Transverse colon (tissue), 4 donors: ENCODE measurements around the gene PRIMPOL. TPM values are rescaled to one million over a fixed set of nuclear protein-coding genes. Genes with fewer than 3 reads are reported as not detected.
A peak's percentile ranks its signal among the peaks of the same experiment; 100 is the strongest.

Source experiments
- DNase-seq: peaks from one replicate; pipeline ENCODE4 v3.0.0-alpha.2; 2019
- H3K27ac ChIP-seq, 4 donors: fragments of 200-600 bp; sonication (generic); 2 replicates each; pipeline ENCODE4 v1.5.1; 2016 to 2018; ENCODE audit warnings: inconsistent platforms in 4 of 4
- H3K27me3 ChIP-seq: fragments of 200-600 bp; sonication (generic); 2 replicates; pipeline ENCODE4 v1.5.1; 2017; ENCODE audit warnings: inconsistent platforms
- H3K36me3 ChIP-seq, 4 donors: fragments of 200-600 bp; sonication (generic); 2 replicates each; pipeline ENCODE4 v1.5.1; 2017 to 2019; ENCODE audit warnings: inconsistent platforms in 4 of 4
- H3K4me1 ChIP-seq, 4 donors: fragments of 200-600 bp; sonication (generic); 2 replicates each; pipeline ENCODE4 v1.5.1; 2017 to 2020; ENCODE audit warnings: inconsistent platforms in 4 of 4
- H3K4me3 ChIP-seq, 4 donors: fragments of 200-600 bp; sonication (generic); 1 replicate in 1 of 4; 2 replicates in 3 of 4; pipeline versions ENCODE4 v1.5.1 to v1.6.1; 2017 to 2019; ENCODE audit warnings: inconsistent platforms in 4 of 4
- H3K9me3 ChIP-seq, 2 donors: fragments of 200-600 bp; sonication (generic); 2 replicates each; pipeline ENCODE4 v1.5.1; 2017 to 2019; ENCODE audit warnings: inconsistent platforms in 2 of 2
- EP300 ChIP-seq: sonication (generic); formaldehyde crosslinking; IDR thresholded peaks from one replicate; pipeline ENCODE4 v1.6.1; 2017; ENCODE audit warnings: antibody characterized with exemption, low read depth
- POLR2A ChIP-seq: fragments of 450-650 bp; IDR thresholded peaks from one replicate; pipeline ENCODE4 v1.6.1; 2016; ENCODE audit warnings: antibody characterized with exemption, mild to moderate bottlenecking, moderate library complexity
- POLR2AphosphoS5 ChIP-seq, 3 donors: sonication (generic); formaldehyde crosslinking; IDR thresholded peaks; one replicate each; pipeline ENCODE4 v1.6.1; 2016; ENCODE audit warnings: antibody characterized with exemption in 3 of 3
- WGBS, 2 donors: methylation state at CpG; one replicate each; pipeline ENCODE4 v1.1.5; 2018; ENCODE audit warnings: low coverage in 1 of 2; 5-methylcytosine and 5-hydroxymethylcytosine counted together
- in situ Hi-C, 4 donors: fragments of 200-750 bp; cut with MboI; loops; one replicate each; pipeline versions ENCODE4 v1.15.0 to v1.15.1; 2017; ENCODE audit warnings: low sequenced_read_pairs in 3 of 4, low pct_ligation_motif_present in 1 of 4, low pct_unique_long_range_greater_than_20kb in 1 of 4
- intact Hi-C: fragments of 100-400 bp; cut with DNase I; formaldehyde crosslinking; loops from one replicate; pipeline ENCODE4 v1.15.1; 2023; ENCODE audit warnings: low total_unique reads
- total RNA-seq, 4 donors: library from RNA; depleted of rRNA; stranded (reverse); fragments of >200 nt; gene quantifications; one replicate each; pipeline ENCODE4 v1.1.0, GENCODE V29; 2016
- TF ChIP-seq, protein P1 (sequence below), 5 experiments: fragments of 200-600 bp in 3 of 5; fragments of 450-650 bp in 2 of 5; sonication (generic) in 3 of 5; IDR thresholded peaks; 1 replicate in 2 of 5; 2 replicates in 3 of 5; pipeline ENCODE4 v1.5.1; 2016 to 2017; ENCODE audit warnings: antibody characterized with exemption in 5 of 5, inconsistent platforms in 3 of 5, mild to moderate bottlenecking in 2 of 5, moderate library complexity in 1 of 5

The PRIMPOL gene
- total RNA-seq, 4 donors from 2014 or later = 19.7 to 28.1 (median 24.6) TPM; not detected in 1

DNA sequence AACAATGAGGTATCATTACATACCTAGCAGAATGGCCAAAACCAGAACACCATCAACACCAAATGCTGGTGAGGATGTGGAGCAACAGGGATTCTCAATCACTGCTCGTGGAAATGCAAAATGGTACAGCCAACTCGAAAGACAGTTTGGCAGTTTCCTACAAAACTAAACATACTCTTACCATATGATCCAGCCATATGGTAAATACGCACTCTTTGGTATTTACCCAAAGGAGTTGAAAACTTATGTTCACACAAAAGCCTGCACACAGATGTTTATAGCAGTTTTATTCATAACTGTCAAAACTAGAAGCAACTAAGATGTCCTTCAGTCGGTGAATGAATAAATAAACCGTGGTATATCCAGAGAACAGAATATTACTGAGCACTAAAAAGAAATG, 8.1 kb upstream of the PRIMPOL start:
- 89 to 90% methylated on average over 5 of the region's 5 CpGs for WGBS, 2 donors
- H3K27me3 ChIP-seq = no peaks in the 10 kb centered on the region
- H3K9me3 ChIP-seq = no peaks in the 10 kb centered on the region
- intact Hi-C loops = no loop called here
- no peak overlapping the region for H3K27ac ChIP-seq
- H3K4me3 ChIP-seq = no peak overlapping the region
- in situ Hi-C loops = loop anchor here in 1 of 4 donors (25.0 kb wide), 1 partner anchor 379 kb away; no protein-coding TSS in a partner anchor
- no peak for DNase-seq
- TF ChIP-seq, protein P1, sequence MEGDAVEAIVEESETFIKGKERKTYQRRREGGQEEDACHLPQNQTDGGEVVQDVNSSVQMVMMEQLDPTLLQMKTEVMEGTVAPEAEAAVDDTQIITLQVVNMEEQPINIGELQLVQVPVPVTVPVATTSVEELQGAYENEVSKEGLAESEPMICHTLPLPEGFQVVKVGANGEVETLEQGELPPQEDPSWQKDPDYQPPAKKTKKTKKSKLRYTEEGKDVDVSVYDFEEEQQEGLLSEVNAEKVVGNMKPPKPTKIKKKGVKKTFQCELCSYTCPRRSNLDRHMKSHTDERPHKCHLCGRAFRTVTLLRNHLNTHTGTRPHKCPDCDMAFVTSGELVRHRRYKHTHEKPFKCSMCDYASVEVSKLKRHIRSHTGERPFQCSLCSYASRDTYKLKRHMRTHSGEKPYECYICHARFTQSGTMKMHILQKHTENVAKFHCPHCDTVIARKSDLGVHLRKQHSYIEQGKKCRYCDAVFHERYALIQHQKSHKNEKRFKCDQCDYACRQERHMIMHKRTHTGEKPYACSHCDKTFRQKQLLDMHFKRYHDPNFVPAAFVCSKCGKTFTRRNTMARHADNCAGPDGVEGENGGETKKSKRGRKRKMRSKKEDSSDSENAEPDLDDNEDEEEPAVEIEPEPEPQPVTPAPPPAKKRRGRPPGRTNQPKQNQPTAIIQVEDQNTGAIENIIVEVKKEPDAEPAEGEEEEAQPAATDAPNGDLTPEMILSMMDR (IDR thresholded peaks at IDR 0.05) = no peak
- TF ChIP-seq POLR2AphosphoS5 (IDR thresholded peaks at IDR 0.05) (no peak), POLR2A (no peak), EP300 (no peak)
- H3K36me3 ChIP-seq = peaks cover 0 to 21% (median 8%) of the 10 kb centered on the region in 4 donors
- H3K4me1 ChIP-seq = peaks cover 5 to 24% (median 13%) of the 10 kb centered on the region in 4 donors

DNA sequence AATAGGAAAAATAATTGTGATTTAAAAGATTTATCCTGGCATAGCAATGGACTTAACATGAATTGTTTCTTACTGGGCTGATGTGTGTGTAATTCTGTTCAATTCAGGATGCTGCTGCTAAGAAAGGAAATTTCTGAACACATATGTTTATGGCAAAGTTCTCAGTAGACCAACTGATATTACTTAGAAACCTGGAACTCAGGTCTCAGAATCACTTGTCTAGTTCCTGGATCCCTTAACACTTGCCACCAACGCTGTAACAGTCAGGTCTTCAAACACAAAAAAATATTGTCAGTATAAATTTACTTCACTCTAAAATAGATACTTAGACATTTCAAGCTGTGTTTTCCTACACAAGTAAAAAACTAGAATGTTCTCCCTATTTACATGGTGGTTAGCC, 5.8 kb upstream of the PRIMPOL start:
- H3K4me1 ChIP-seq = peaks cover 22 to 43% (median 31%) of the 10 kb centered on the region in 4 donors
- WGBS, 2 donors = 62 to 91% methylated on average over 1 of the region's 1 CpG
- in situ Hi-C loops = loop anchor here in 1 of 4 donors (25.0 kb wide), 1 partner anchor 381 kb away; no protein-coding TSS in a partner anchor

DNA sequence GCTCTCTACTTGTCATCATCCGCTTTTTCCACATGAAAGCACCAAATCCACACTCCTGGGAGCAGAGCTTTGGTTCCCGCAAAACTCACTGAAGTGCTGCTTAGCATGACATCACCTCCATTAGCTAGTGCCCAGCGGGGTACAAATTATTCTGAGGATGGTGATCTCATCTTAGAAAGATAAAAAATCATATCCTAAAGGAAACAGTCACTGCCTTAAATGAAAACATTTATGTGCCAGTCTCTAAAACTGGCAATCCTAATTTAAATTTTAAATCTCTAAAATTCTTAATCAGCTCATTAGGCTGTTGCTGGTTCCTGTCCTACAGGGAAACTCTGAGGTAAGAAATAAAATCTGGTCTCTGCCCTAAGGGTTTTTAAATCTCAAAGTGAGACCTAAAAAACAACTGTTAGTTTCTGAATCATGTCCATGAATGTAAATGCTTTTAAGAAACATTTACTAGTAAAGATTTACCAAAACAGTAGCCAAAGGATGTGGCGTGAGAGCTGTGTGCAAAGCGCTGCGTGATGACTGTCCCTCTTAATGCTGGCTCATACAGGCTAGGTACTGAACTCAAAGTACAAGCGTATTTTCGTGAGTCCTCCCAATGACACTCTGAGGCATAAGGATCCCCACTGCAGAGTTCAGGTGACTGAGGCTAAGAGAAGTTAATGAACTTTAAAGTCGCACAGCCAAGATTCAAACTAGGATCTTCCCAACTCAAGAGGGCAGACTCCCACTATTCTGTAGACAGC, 4.8 kb upstream of the PRIMPOL start:
- DNase-seq = no peak
- H3K4me3 ChIP-seq = no peak overlapping the region
- intact Hi-C loops = loop anchor here (5.0 kb wide), 1 partner anchor 172 kb away; the partner anchor contains the start of gene IRF2
- H3K27me3 ChIP-seq = no peaks in the 10 kb centered on the region
- H3K36me3 ChIP-seq = peaks cover 0 to 3% (median 0%) of the 10 kb centered on the region in 4 donors
- H3K27ac ChIP-seq = peak overlapping the region in 1 of 4 donors; percentile 99
- no peaks in the 10 kb centered on the region for H3K9me3 ChIP-seq
- peaks cover 22 to 43% (median 31%) of the 10 kb centered on the region in 4 donors for H3K4me1 ChIP-seq
- TF ChIP-seq, protein P1 (IDR thresholded peaks at IDR 0.05) = no peak
- TF ChIP-seq EP300 (no peak), POLR2AphosphoS5 (IDR thresholded peaks at IDR 0.05) (no peak), POLR2A (no peak)
- in situ Hi-C loops = loop anchor here in 1 of 4 donors (25.0 kb wide), 1 partner anchor 382 kb away; no protein-coding TSS in a partner anchor
- WGBS, 2 donors = 88 to 92% methylated on average over 9 of the region's 9 CpGs

More for the DNA sequence above, 5.8 kb upstream of the PRIMPOL start:
- no peak for DNase-seq
- no peak for TF ChIP-seq EP300
- TF ChIP-seq, protein P1 (IDR thresholded peaks at IDR 0.05) = no peak
- no peak for TF ChIP-seq POLR2A
- TF ChIP-seq POLR2AphosphoS5 (IDR thresholded peaks at IDR 0.05) = no peak
- no peaks in the 10 kb centered on the region for H3K27me3 ChIP-seq
- H3K36me3 ChIP-seq = peaks cover 0 to 4% (median 0%) of the 10 kb centered on the region in 4 donors
- no peak overlapping the region for H3K27ac ChIP-seq
- intact Hi-C loops = no loop called here
- no peak overlapping the region for H3K4me3 ChIP-seq
- H3K9me3 ChIP-seq = no peaks in the 10 kb centered on the region

DNA sequence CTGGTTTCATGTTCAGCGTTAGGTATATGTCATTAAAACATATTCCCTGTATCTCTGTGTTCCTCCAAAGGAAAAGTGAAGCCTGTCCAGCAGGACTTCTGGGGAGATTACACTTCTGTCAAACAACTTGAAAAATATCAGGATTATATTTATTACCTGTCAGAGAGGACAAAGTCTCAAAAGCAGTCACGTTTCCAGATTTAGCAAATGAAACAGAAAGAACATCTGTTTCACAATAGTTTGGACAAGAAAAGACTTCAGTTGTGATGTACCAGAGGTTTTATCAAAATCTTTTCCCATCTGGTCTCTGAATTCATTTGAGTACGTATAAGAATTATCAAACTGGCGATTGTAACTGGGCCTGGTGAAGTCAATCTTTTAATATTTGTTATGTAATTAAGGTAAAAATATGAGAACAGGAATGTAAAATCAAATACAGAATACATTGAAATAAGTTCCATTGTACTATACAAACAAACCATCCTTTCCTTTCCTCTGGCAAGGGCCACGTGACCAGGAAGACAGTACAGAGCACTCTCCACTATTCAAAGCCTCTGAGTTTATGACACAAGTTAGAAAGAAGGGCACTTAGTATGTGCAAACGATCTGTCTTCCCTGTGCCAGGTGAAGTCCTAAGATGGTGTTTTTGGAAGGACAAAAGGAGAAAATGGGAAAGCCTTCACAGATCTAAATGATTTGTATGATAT, 3.5 kb upstream of the PRIMPOL start:
- Histone ChIP-seq H3K36me3 (no peaks in the 10 kb centered on the region), H3K4me1 (peaks cover 22 to 51% (median 38%) of the 10 kb centered on the region in 4 donors), H3K27ac (peak overlapping the region; percentile 99 to 100 (median 99)), H3K4me3 (no peak overlapping the region), H3K9me3 (no peaks in the 10 kb centered on the region), H3K27me3 (no peaks in the 10 kb centered on the region)
- TF ChIP-seq POLR2A = no peak
- TF ChIP-seq, protein P1 (IDR thresholded peaks at IDR 0.05) = no peak
- TF ChIP-seq POLR2AphosphoS5 (IDR thresholded peaks at IDR 0.05) = no peak
- no peak for TF ChIP-seq EP300
- peak; percentile 21 for DNase-seq
- in situ Hi-C loops = loop anchor here in 1 of 4 donors (25.0 kb wide), 1 partner anchor 384 kb away; no protein-coding TSS in a partner anchor
- 41 to 58% methylated on average over 5 to 6 of the region's 6 CpGs for WGBS, 2 donors
- intact Hi-C loops = loop anchor here (5.0 kb wide), 1 partner anchor 174 kb away; the partner anchor contains the start of gene IRF2
